WTC11 (cell line): ENCODE data around the gene TREM2. TPM values are rescaled to one million over a fixed set of nuclear protein-coding genes. Genes with fewer than 3 reads are reported as not detected.

Experiments
- ATAC-seq: fragments of 200-7000 bp; cut with Tn5 transposase; 2 replicates; pipeline ENCODE4 v1.10.0; 2021; ENCODE audit warnings: mild to moderate bottlenecking, moderate library complexity
- Bru-seq: library from RNA; stranded (reverse); fragments of 400-500 nt; gene quantifications from one replicate; lab custom pipeline; 2021; lab: Mats Ljungman, UMichigan
- CTCF ChIA-PET: fragments of 300-600 bp; sonication (Branson Sonifier 250); formaldehyde crosslinking; loops from one replicate; lab custom pipeline; 2021; ENCODE audit warnings: antibody characterized with exemption; lab: Charles Lee
- POLR2A ChIA-PET: fragments of 350-600 bp; sonication (Branson Sonifier 250); formaldehyde crosslinking; loops from one replicate; lab custom pipeline; 2021; ENCODE audit warnings: antibody characterized with exemption; lab: Charles Lee
- DNase-seq: peaks from one replicate; pipeline ENCODE4 v3.0.0; 2021; ENCODE audit warnings: low spot score
- H3K27ac Mint-ChIP-seq: 2 replicates; pipeline ENCODE4 v1.8.0; 2021; ENCODE audit warnings: mixed read lengths
- H3K27me3 Mint-ChIP-seq: 2 replicates; pipeline ENCODE4 v1.8.0; 2021; ENCODE audit warnings: low read depth, mild to moderate bottlenecking, moderate library complexity, mixed read lengths
- H3K36me3 Mint-ChIP-seq: 2 replicates; pipeline ENCODE4 v1.8.0; 2021; ENCODE audit warnings: mixed read lengths
- H3K4me1 Mint-ChIP-seq: 2 replicates; pipeline ENCODE4 v1.8.0; 2022; ENCODE audit warnings: mixed read lengths
- H3K4me3 Mint-ChIP-seq: 2 replicates; pipeline ENCODE4 v1.8.0; 2021; ENCODE audit warnings: mild to moderate bottlenecking, moderate library complexity, mixed read lengths
- H3K9me3 Mint-ChIP-seq: 2 replicates; pipeline ENCODE4 v1.8.0; 2021; ENCODE audit warnings: mixed read lengths
- AR ChIP-seq: fragments of 250-450 bp; sonication (Bioruptor Pico); IDR thresholded peaks from 2 replicates; pipeline ENCODE4 v1.9.0; 2021; ENCODE audit warnings: mild to moderate bottlenecking
- CREB1 ChIP-seq: sonication (generic); formaldehyde crosslinking; IDR thresholded peaks from 2 replicates; pipeline ENCODE4 v1.8.0; 2023; ENCODE audit warnings: mild to moderate bottlenecking, missing genetic modification reagents
- CTCF ChIP-seq: fragments of 200-600 bp; IDR thresholded peaks from 2 replicates; pipeline ENCODE4 v1.8.0; 2022; ENCODE audit warnings: antibody characterized with exemption
- EMX1 ChIP-seq: fragments of 250-450 bp; sonication (Bioruptor Pico); IDR thresholded peaks from 2 replicates; pipeline ENCODE4 v1.8.0; 2021; ENCODE audit warnings: mild to moderate bottlenecking
- ETV6 ChIP-seq: sonication (generic); formaldehyde crosslinking; IDR thresholded peaks from 2 replicates; pipeline ENCODE4 v1.8.1; 2022; ENCODE audit warnings: mild to moderate bottlenecking, missing genetic modification reagents
- FOXJ3 ChIP-seq: sonication (generic); formaldehyde crosslinking; IDR thresholded peaks from 2 replicates; pipeline ENCODE4 v1.9.0; 2021; ENCODE audit warnings: missing genetic modification reagents, mild to moderate bottlenecking, borderline replicate concordance
- FOXP1 ChIP-seq: sonication (generic); formaldehyde crosslinking; IDR thresholded peaks from 2 replicates; pipeline ENCODE4 v1.8.0; 2022; ENCODE audit warnings: missing genetic modification reagents, mild to moderate bottlenecking, moderate library complexity, borderline replicate concordance
- GRHL2 ChIP-seq: fragments of 250-450 bp; sonication (Bioruptor Pico); IDR thresholded peaks from 2 replicates; pipeline ENCODE4 v1.8.0; 2022; ENCODE audit warnings: mild to moderate bottlenecking, moderate library complexity; ENCODE audit not compliant: insufficient replicate concordance, severe bottlenecking
- GTF2I ChIP-seq: fragments of 250-450 bp; sonication (Bioruptor Pico); conservative IDR thresholded peaks from 2 replicates; pipeline ENCODE4 v1.4.0; 2021; ENCODE audit warnings: mild to moderate bottlenecking
- HMGA2 ChIP-seq: fragments of 250-450 bp; sonication (Bioruptor Pico); IDR thresholded peaks from 2 replicates; pipeline ENCODE4 v1.4.0; 2021; ENCODE audit warnings: mild to moderate bottlenecking, moderate library complexity
- MAX ChIP-seq: sonication (generic); formaldehyde crosslinking; IDR thresholded peaks from 2 replicates; pipeline ENCODE4 v1.8.0; 2022; ENCODE audit warnings: mild to moderate bottlenecking, missing genetic modification reagents
- NFE2L1 ChIP-seq: sonication (generic); formaldehyde crosslinking; IDR thresholded peaks from 2 replicates; pipeline ENCODE4 v1.8.1; 2023; ENCODE audit warnings: missing genetic modification reagents
- NR1H2 ChIP-seq: sonication (generic); formaldehyde crosslinking; IDR thresholded peaks from 2 replicates; pipeline ENCODE4 v1.9.0; 2021; ENCODE audit warnings: mild to moderate bottlenecking, moderate library complexity, missing genetic modification reagents
- NR3C1 ChIP-seq: sonication (generic); formaldehyde crosslinking; conservative IDR thresholded peaks from 2 replicates; pipeline ENCODE4 v1.8.1; 2023; ENCODE audit warnings: low read depth, mild to moderate bottlenecking, missing genetic modification reagents
- OVOL2 ChIP-seq: fragments of 250-450 bp; sonication (Bioruptor Pico); IDR thresholded peaks from 2 replicates; pipeline ENCODE4 v1.9.0; 2021; ENCODE audit warnings: mild to moderate bottlenecking, borderline replicate concordance
- PREB ChIP-seq: sonication (generic); formaldehyde crosslinking; IDR thresholded peaks from 2 replicates; pipeline ENCODE4 v1.8.1; 2022; ENCODE audit warnings: mild to moderate bottlenecking, missing genetic modification reagents, moderate library complexity, borderline replicate concordance
- SMAD3 ChIP-seq: sonication (generic); formaldehyde crosslinking; IDR thresholded peaks from 2 replicates; pipeline ENCODE4 v1.8.0; 2022; ENCODE audit warnings: missing genetic modification reagents, mild to moderate bottlenecking, borderline replicate concordance
- SP1 ChIP-seq: sonication (generic); formaldehyde crosslinking; conservative IDR thresholded peaks from 2 replicates; pipeline ENCODE4 v1.8.1; 2022; ENCODE audit warnings: missing genetic modification reagents
- TEAD4 ChIP-seq: sonication (generic); formaldehyde crosslinking; IDR thresholded peaks from 2 replicates; pipeline ENCODE4 v1.8.0; 2022; ENCODE audit warnings: mild to moderate bottlenecking, missing genetic modification reagents
- USF1 ChIP-seq: sonication (generic); formaldehyde crosslinking; IDR thresholded peaks from 2 replicates; pipeline ENCODE4 v1.8.0; 2022; ENCODE audit warnings: mild to moderate bottlenecking, missing genetic modification reagents
- ZBTB43 ChIP-seq: sonication (generic); formaldehyde crosslinking; IDR thresholded peaks from 2 replicates; pipeline ENCODE4 v1.8.1; 2023; ENCODE audit warnings: mild to moderate bottlenecking, missing genetic modification reagents
- ZNF121 ChIP-seq: sonication (generic); formaldehyde crosslinking; IDR thresholded peaks from 2 replicates; pipeline ENCODE4 v1.8.0; 2023; ENCODE audit warnings: missing genetic modification reagents
- ZNF396 ChIP-seq: fragments of 250-450 bp; sonication (Bioruptor Pico); IDR thresholded peaks from 2 replicates; pipeline ENCODE4 v1.8.0; 2021; ENCODE audit warnings: mild to moderate bottlenecking, moderate library complexity, borderline replicate concordance
- ZNF671 ChIP-seq: fragments of 250-450 bp; sonication (Bioruptor Pico); IDR thresholded peaks from 2 replicates; pipeline ENCODE4 v1.8.0; 2021; ENCODE audit warnings: mild to moderate bottlenecking
- ZSCAN18 ChIP-seq: fragments of 250-450 bp; sonication (Bioruptor Pico); IDR thresholded peaks from 2 replicates; pipeline ENCODE4 v2.1.2; 2022; ENCODE audit warnings: mild to moderate bottlenecking, moderate library complexity
- long read RNA-seq, 3 experiments: library from RNA in 1 of 3; library from capped mRNA in 1 of 3; library from polyadenylated mRNA in 1 of 3; unstranded in 2 of 3; stranded (forward) in 1 of 3; transcript quantifications; one replicate each; pipeline ENCODE4 v2.0.0, GENCODE V29; 2021
- total RNA-seq: library from RNA; stranded (reverse); gene quantifications from 3 replicates; pipeline ENCODE4 v1.2.3, GENCODE V29; 2021

TREM2 gene
- total RNA-seq (0.18 TPM in 1 of 3 replicates, not detected in the others), Bru-seq, nascent RNA (not detected)
- long read RNA-seq, experiment 1: 0 reads
- long read RNA-seq, experiment 2: 0 reads
- long read RNA-seq, experiment 3, partial matches to known transcripts: 0 of 1 reads
- long read RNA-seq, experiment 3, other reads (novel, unspliced or antisense): 0 of 1 reads

- Mint-ChIP-seq H3K27ac (no peak within 1 kb of the TSS), H3K4me3 (no peak within 1 kb of the TSS), H3K36me3 (no peaks in the 10 kb centered on the region), H3K27me3 (peaks cover 4% of the 10 kb centered on the region; the same call in 1 of the 2 replicates), H3K9me3 (no peaks in the 10 kb centered on the region), H3K4me1 (no peaks in the 10 kb centered on the region)
- TF ChIP-seq AR (CRISPR knock-in tag): no peak
- no peak for TF ChIP-seq NFE2L1
- TF ChIP-seq ETV6 (CRISPR knock-in tag): no peak
- TF ChIP-seq USF1 (CRISPR knock-in tag): no peak
- no peak for TF ChIP-seq ZNF121 (CRISPR knock-in tag)
- no peak for TF ChIP-seq GRHL2 (CRISPR knock-in tag)
- TF ChIP-seq ZNF671 (CRISPR knock-in tag): no peak
- TF ChIP-seq ZBTB43: no peak
- TF ChIP-seq CREB1 (CRISPR knock-in tag): no peak
- no peak for TF ChIP-seq SMAD3 (CRISPR knock-in tag)
- ChIA-PET CTCF (no interaction called here), POLR2A (no interaction called here)
- ATAC-seq (peak; percentile 40), DNase-seq (no peak)
Measured at GRCh38 chr6:41162687-41163418, at the start of gene TREM2. Gene TREM2 (minus strand): TSS chr6:41163116. CDS start chr6:41163082, 34 bp downstream.

- POLR2A ChIA-PET: no interaction called here
- CTCF ChIA-PET: interaction anchor here (0.5 kb wide), 1 partner anchor 1392 kb away, joined by 3 read pairs; no protein-coding TSS in a partner anchor
- ATAC-seq (no peak), DNase-seq (no peak)
- Mint-ChIP-seq H3K9me3 (peaks cover 16% of the 10 kb centered on the region), H3K27me3 (peaks cover 12% of the 10 kb centered on the region), H3K36me3 (peaks cover 4% of the 10 kb centered on the region), H3K4me3 (no peak overlapping the region), H3K4me1 (no peaks in the 10 kb centered on the region), H3K27ac (no peak overlapping the region)
- TF ChIP-seq ZNF396 (CRISPR knock-in tag): no peak
- no peak for TF ChIP-seq CTCF
- TF ChIP-seq NR3C1 (CRISPR knock-in tag): no peak
- no peak for TF ChIP-seq GTF2I
- TF ChIP-seq PREB: no peak
- no peak for TF ChIP-seq OVOL2 (CRISPR knock-in tag)
- no peak for TF ChIP-seq ZNF671 (CRISPR knock-in tag)
- TF ChIP-seq EMX1 (CRISPR knock-in tag): no peak
- TF ChIP-seq FOXJ3 (CRISPR knock-in tag): no peak
- TF ChIP-seq FOXP1: no peak
- TF ChIP-seq SP1 (CRISPR knock-in tag): no peak
- TF ChIP-seq ZSCAN18 (CRISPR knock-in tag): no peak
- TF ChIP-seq MAX (CRISPR knock-in tag): no peak
- TF ChIP-seq HMGA2 (CRISPR knock-in tag): no peak
- TF ChIP-seq TEAD4 (CRISPR knock-in tag): no peak
- no peak for TF ChIP-seq NR1H2
Measured at GRCh38 chr6:41209547-41210320, 46.8 kb upstream of the TREM2 start.
